22Rv1 (cell line): Measurements from ENCODE around the gene MAP2K7.
"Not testable (repeated sequence)": the region's sequence is repeated elsewhere in the genome, so short reads cannot be mapped to it uniquely, and the experiment has no call there.

ENCODE experiments used
- H3K27ac ChIP-seq: fragments of 450-650 bp; 2 replicates; pipeline ENCODE4 v1.5.1; 2017
- CTCF ChIP-seq: fragments of 450-650 bp; IDR thresholded peaks from 2 replicates; pipeline ENCODE4 v1.5.1; 2017; ENCODE audit warnings: mild to moderate bottlenecking
- ZFX ChIP-seq: fragments of 450-650 bp; IDR thresholded peaks from 2 replicates; pipeline ENCODE4 v1.6.1; 2017; ENCODE audit warnings: antibody characterized with exemption, borderline replicate concordance

Gene MAP2K7

GRCh38 chr19:7883105-7883504 is 20.6 kb upstream of the MAP2K7 start:
- TF ChIP-seq CTCF (no peak), ZFX (no peak)
- H3K27ac ChIP-seq, result no peak overlapping the region

- TF ChIP-seq CTCF (no peak), ZFX (no peak)
- H3K27ac ChIP-seq, result no peak overlapping the region
Observed at GRCh38 chr19:7883796-7884570, 19.7 kb upstream of the MAP2K7 start.

GRCh38 chr19:7885818-7886217 is 17.9 kb upstream of the MAP2K7 start:
- H3K27ac ChIP-seq, result no peak overlapping the region
- TF ChIP-seq CTCF, result no peak
- TF ChIP-seq ZFX, result no peak

- no peak overlapping the region for H3K27ac ChIP-seq
- TF ChIP-seq ZFX (no peak), CTCF (no peak)
Observed at GRCh38 chr19:7887408-7888144, 16.1 kb upstream of the MAP2K7 start.

- peak within 1 kb of the TSS; percentile 36; the same call in 1 of the 2 replicates for H3K27ac ChIP-seq
- no peak for TF ChIP-seq ZFX
- TF ChIP-seq CTCF, result no peak
Observed at GRCh38 chr19:7888145-7888825, 15.4 kb upstream of the MAP2K7 start, which contains the start of gene LRRC8E. TSS of gene LRRC8E (plus strand) at chr19:7888510. CDS start at chr19:7895604, 7,094 bp downstream.

GRCh38 chr19:7888826-7889217 is 14.9 kb upstream of the MAP2K7 start:
- TF ChIP-seq ZFX (no peak), CTCF (no peak)
- peak overlapping the region; percentile 36; the same call in 1 of the 2 replicates for H3K27ac ChIP-seq

GRCh38 chr19:7893362-7894101 is 10.1 kb upstream of the MAP2K7 start:
- not testable (repeated sequence) for H3K27ac ChIP-seq
